Immature natural killer cell (primary cell): Measurements from ENCODE around the gene CLSTN2. TPM values are rescaled to one million over a fixed set of nuclear protein-coding genes. Genes with fewer than 3 reads are reported as not detected.

Experiments
- DNase-seq, 3 donors: peaks; one replicate each; pipeline ENCODE4 v3.0.0; 2022; ENCODE audit warnings: mixed read lengths in 1 of 3
- H3K27ac Mint-ChIP-seq, 6 donors: one replicate each; pipeline ENCODE4 v1.8.0; 2020; ENCODE audit warnings: mixed read lengths in 6 of 6, mild to moderate bottlenecking in 5 of 6, inconsistent platforms in 4 of 6, moderate library complexity in 3 of 6
- H3K27me3 Mint-ChIP-seq, 3 donors: one replicate each; pipeline ENCODE4 v1.8.0; 2020 to 2021; ENCODE audit warnings: low read depth in 3 of 3, mild to moderate bottlenecking in 3 of 3, mixed read lengths in 3 of 3, moderate library complexity in 3 of 3, inconsistent platforms in 1 of 3
- H3K36me3 Mint-ChIP-seq, 3 donors: one replicate each; pipeline ENCODE4 v1.8.0; 2020; ENCODE audit warnings: mixed read lengths in 3 of 3, inconsistent platforms in 2 of 3, mild to moderate bottlenecking in 2 of 3
- H3K4me1 Mint-ChIP-seq, 2 donors: one replicate each; pipeline ENCODE4 v1.8.0; 2020; ENCODE audit warnings: inconsistent platforms in 2 of 2, mild to moderate bottlenecking in 2 of 2, mixed read lengths in 2 of 2, moderate library complexity in 1 of 2
- H3K4me3 Mint-ChIP-seq, 5 donors: one replicate each; pipeline ENCODE4 v1.8.0; 2020; ENCODE audit warnings: mild to moderate bottlenecking in 5 of 5, mixed read lengths in 5 of 5, inconsistent platforms in 3 of 5, moderate library complexity in 3 of 5
- H3K9me3 Mint-ChIP-seq, 6 donors: one replicate each; pipeline ENCODE4 v1.8.0; 2020; ENCODE audit warnings: mild to moderate bottlenecking in 6 of 6, mixed read lengths in 6 of 6, inconsistent platforms in 4 of 6, moderate library complexity in 3 of 6
- polyA plus RNA-seq, 3 donors: library from polyadenylated mRNA; unstranded; fragments of 300-500 nt; fragmentation: Illumina TruSeq; gene quantifications; one replicate each; pipeline ENCODE4 v1.2.3, GENCODE V29; 2021

CLSTN2 gene
- polyA plus RNA-seq, 3 donors from 2014 or later = not detected

GRCh38 chr3:140234256-140234655 is 299.3 kb downstream of the CLSTN2 start:
- Mint-ChIP-seq H3K27ac (no peak overlapping the region), H3K9me3 (peaks cover 0 to 10% (median 0%) of the 10 kb centered on the region in 6 donors), H3K27me3 (peaks cover 0 to 3% (median 2%) of the 10 kb centered on the region in 3 donors), H3K4me3 (no peak overlapping the region), H3K4me1 (no peaks in the 10 kb centered on the region), H3K36me3 (peaks cover 0 to 3% (median 0%) of the 10 kb centered on the region in 3 donors)
- no peak for DNase-seq

- Mint-ChIP-seq H3K27me3 (peaks cover 0 to 6% (median 2%) of the 10 kb centered on the region in 3 donors), H3K36me3 (peaks cover 0 to 3% (median 0%) of the 10 kb centered on the region in 3 donors), H3K4me3 (no peak overlapping the region), H3K27ac (no peak overlapping the region), H3K4me1 (no peaks in the 10 kb centered on the region), H3K9me3 (peaks cover 0 to 8% (median 0%) of the 10 kb centered on the region in 6 donors)
- DNase-seq = no peak
Measured at GRCh38 chr3:140236836-140237501, 302.0 kb downstream of the CLSTN2 start.

- Mint-ChIP-seq H3K27me3 (peaks cover 0 to 6% (median 2%) of the 10 kb centered on the region in 3 donors), H3K4me1 (no peaks in the 10 kb centered on the region), H3K4me3 (no peak overlapping the region), H3K36me3 (no peaks in the 10 kb centered on the region), H3K27ac (no peak overlapping the region), H3K9me3 (peaks cover 0 to 3% (median 0%) of the 10 kb centered on the region in 6 donors)
- DNase-seq = no peak
Measured at GRCh38 chr3:140238646-140239314, 303.8 kb downstream of the CLSTN2 start.

GRCh38 chr3:140242818-140243276 is 307.9 kb downstream of the CLSTN2 start:
- Mint-ChIP-seq H3K27me3 (peaks cover 0 to 2% (median 0%) of the 10 kb centered on the region in 3 donors), H3K36me3 (no peaks in the 10 kb centered on the region), H3K4me3 (no peak overlapping the region), H3K27ac (no peak overlapping the region), H3K9me3 (no peaks in the 10 kb centered on the region), H3K4me1 (no peaks in the 10 kb centered on the region)
- no peak for DNase-seq

- H3K27me3 Mint-ChIP-seq = peaks cover 0 to 2% (median 0%) of the 10 kb centered on the region in 3 donors
- H3K4me1 Mint-ChIP-seq = no peaks in the 10 kb centered on the region
- H3K9me3 Mint-ChIP-seq = no peaks in the 10 kb centered on the region
- H3K4me3 Mint-ChIP-seq = no peak overlapping the region
- no peak overlapping the region for H3K27ac Mint-ChIP-seq
- no peak for DNase-seq
- no peaks in the 10 kb centered on the region for H3K36me3 Mint-ChIP-seq
Measured at GRCh38 chr3:140243575-140243974, 308.6 kb downstream of the CLSTN2 start.

GRCh38 chr3:140244893-140245292 is 309.9 kb downstream of the CLSTN2 start:
- Mint-ChIP-seq H3K27me3 (peaks cover 0 to 2% (median 0%) of the 10 kb centered on the region in 3 donors), H3K36me3 (no peaks in the 10 kb centered on the region), H3K4me3 (no peak overlapping the region), H3K9me3 (no peaks in the 10 kb centered on the region), H3K27ac (no peak overlapping the region), H3K4me1 (no peaks in the 10 kb centered on the region)
- no peak for DNase-seq

GRCh38 chr3:140246578-140246977 is 311.6 kb downstream of the CLSTN2 start:
- peaks cover 0 to 5% (median under 1%) of the 10 kb centered on the region in 3 donors for H3K27me3 Mint-ChIP-seq
- no peak overlapping the region for H3K27ac Mint-ChIP-seq

GRCh38 chr3:140247775-140248174 is 312.8 kb downstream of the CLSTN2 start:
- Mint-ChIP-seq H3K4me3 (no peak overlapping the region), H3K27me3 (peaks cover 0 to 5% (median 2%) of the 10 kb centered on the region in 3 donors), H3K4me1 (no peaks in the 10 kb centered on the region), H3K36me3 (no peaks in the 10 kb centered on the region), H3K9me3 (peaks cover 0 to 2% (median 0%) of the 10 kb centered on the region in 6 donors), H3K27ac (no peak overlapping the region)
- DNase-seq = no peak

More at GRCh38 chr3:140246578-140246977, 311.6 kb downstream of the CLSTN2 start:
- Mint-ChIP-seq H3K4me1 (no peaks in the 10 kb centered on the region), H3K4me3 (no peak overlapping the region), H3K36me3 (no peaks in the 10 kb centered on the region), H3K9me3 (peaks cover 0 to under 1% (median 0%) of the 10 kb centered on the region in 6 donors)
- no peak for DNase-seq

GRCh38 chr3:140249188-140249587 is 314.2 kb downstream of the CLSTN2 start:
- Mint-ChIP-seq H3K9me3 (peaks cover 0 to 2% (median 0%) of the 10 kb centered on the region in 6 donors), H3K4me1 (no peaks in the 10 kb centered on the region), H3K27me3 (peaks cover 0 to 5% (median 2%) of the 10 kb centered on the region in 3 donors), H3K36me3 (no peaks in the 10 kb centered on the region), H3K27ac (no peak overlapping the region), H3K4me3 (no peak overlapping the region)
- no peak for DNase-seq

GRCh38 chr3:140250010-140250855 is 315.2 kb downstream of the CLSTN2 start:
- no peak for DNase-seq
- Mint-ChIP-seq H3K9me3 (peaks cover 0 to 2% (median 0%) of the 10 kb centered on the region in 6 donors), H3K36me3 (no peaks in the 10 kb centered on the region), H3K4me3 (no peak overlapping the region), H3K27me3 (peaks cover 0 to 5% (median 2%) of the 10 kb centered on the region in 3 donors), H3K27ac (no peak overlapping the region), H3K4me1 (no peaks in the 10 kb centered on the region)

- H3K27ac Mint-ChIP-seq = no peak overlapping the region
- H3K4me3 Mint-ChIP-seq = no peak overlapping the region
- no peaks in the 10 kb centered on the region for H3K36me3 Mint-ChIP-seq
- peaks cover 0 to 5% (median 2%) of the 10 kb centered on the region in 3 donors for H3K27me3 Mint-ChIP-seq
- peaks cover 0 to 2% (median 0%) of the 10 kb centered on the region in 6 donors for H3K9me3 Mint-ChIP-seq
- H3K4me1 Mint-ChIP-seq = no peaks in the 10 kb centered on the region
- DNase-seq = no peak
Measured at GRCh38 chr3:140250945-140251344, 316.0 kb downstream of the CLSTN2 start.

GRCh38 chr3:140251678-140252077 is 316.7 kb downstream of the CLSTN2 start:
- no peak for DNase-seq
- Mint-ChIP-seq H3K9me3 (peaks cover 0 to 2% (median 0%) of the 10 kb centered on the region in 6 donors), H3K27ac (no peak overlapping the region), H3K36me3 (no peaks in the 10 kb centered on the region), H3K4me3 (no peak overlapping the region), H3K4me1 (no peaks in the 10 kb centered on the region), H3K27me3 (peaks cover 0 to 5% (median 2%) of the 10 kb centered on the region in 3 donors)

- Mint-ChIP-seq H3K9me3 (peaks cover 0 to 2% (median 0%) of the 10 kb centered on the region in 6 donors), H3K36me3 (no peaks in the 10 kb centered on the region), H3K4me3 (no peak overlapping the region), H3K27ac (no peak overlapping the region), H3K4me1 (no peaks in the 10 kb centered on the region), H3K27me3 (peaks cover 0 to 5% (median 2%) of the 10 kb centered on the region in 3 donors)
- DNase-seq = no peak
Measured at GRCh38 chr3:140252812-140253656, 318.0 kb downstream of the CLSTN2 start.
